Mesendoderm (in vitro differentiated cells): ENCODE measurements around the gene CRACDL.
"Not testable (repeated sequence)": the region's sequence is repeated elsewhere in the genome, so short reads cannot be mapped to it uniquely, and the experiment has no call there.

ENCODE experiments used
- DNase-seq: peaks from one replicate; pipeline ENCODE4 v3.0.0; 2013
- H2AK5ac ChIP-seq: 2 replicates; pipeline ENCODE4 v1.6.1; 2013; ENCODE audit warnings: low read length, inconsistent platforms
- H2BK120ac ChIP-seq: 2 replicates; pipeline ENCODE4 v1.6.1; 2013; ENCODE audit warnings: low read depth, mild to moderate bottlenecking, low read length, moderate library complexity, mixed read lengths
- H2BK15ac ChIP-seq: replicated peaks from 2 replicates; pipeline ENCODE4 v1.6.1; 2013; ENCODE audit warnings: low read depth, mild to moderate bottlenecking, moderate library complexity
- H2BK5ac ChIP-seq: 2 replicates; pipeline ENCODE4 v1.6.1; 2013; ENCODE audit warnings: low read length, inconsistent platforms
- H3K18ac ChIP-seq: 2 replicates; pipeline ENCODE4 v1.6.1; 2013; ENCODE audit warnings: mild to moderate bottlenecking, low read length, mixed read lengths
- H3K23ac ChIP-seq: one replicate; pipeline ENCODE4 v1.6.1; 2013; ENCODE audit warnings: low read length
- H3K27ac ChIP-seq: 2 replicates; pipeline ENCODE4 v1.5.1; 2013; ENCODE audit warnings: low read depth, mild to moderate bottlenecking, inconsistent platforms, low read length, moderate library complexity
- H3K27me3 ChIP-seq: 2 replicates; pipeline ENCODE4 v1.6.1; 2013; ENCODE audit warnings: low read length, control low read depth, mild to moderate bottlenecking, inconsistent platforms; ENCODE audit not compliant: insufficient read depth, poor library complexity
- H3K36me3 ChIP-seq: 2 replicates; pipeline ENCODE4 v1.6.1; 2013; ENCODE audit warnings: low read length, inconsistent platforms; ENCODE audit not compliant: control insufficient read depth, insufficient read depth
- H3K4ac ChIP-seq: one replicate; pipeline ENCODE4 v1.6.1; 2013; ENCODE audit warnings: low read depth, mild to moderate bottlenecking, low read length, moderate library complexity
- H3K4me1 ChIP-seq: 2 replicates; pipeline ENCODE4 v1.6.1; 2013; ENCODE audit warnings: low read depth, low read length, inconsistent platforms; ENCODE audit not compliant: control insufficient read depth
- H3K4me2 ChIP-seq: 2 replicates; pipeline ENCODE4 v1.6.1; 2013; ENCODE audit warnings: low read length
- H3K4me3 ChIP-seq: 2 replicates; pipeline ENCODE4 v1.5.1; 2013; ENCODE audit warnings: mild to moderate bottlenecking, low read length
- H3K56ac ChIP-seq: one replicate; pipeline ENCODE4 v1.6.1; 2013; ENCODE audit warnings: low read length
- H3K79me1 ChIP-seq: 2 replicates; pipeline ENCODE4 v1.6.1; 2013; ENCODE audit warnings: low read length, inconsistent platforms
- H3K79me2 ChIP-seq: 2 replicates; pipeline ENCODE4 v1.6.1; 2013; ENCODE audit warnings: mild to moderate bottlenecking, low read length; ENCODE audit not compliant: control insufficient read depth, insufficient read depth
- H3K9ac ChIP-seq: 2 replicates; pipeline ENCODE4 v1.6.1; 2013; ENCODE audit warnings: low read length, inconsistent platforms
- H4K5ac ChIP-seq: one replicate; pipeline ENCODE4 v1.6.1; 2013; ENCODE audit warnings: low read length
- H4K8ac ChIP-seq: one replicate; pipeline ENCODE4 v1.6.1; 2013; ENCODE audit warnings: low read depth, mild to moderate bottlenecking, control low read depth, low read length, moderate library complexity
- WGBS: extraction: QIAGEN DNeasy Blood & Tissue Kit; methylation state at CpG from one replicate; pipeline ENCODE4 v1.1.7; 2013; ENCODE audit warnings: low lambda C conversion rate, missing lambda C conversion rate; ENCODE audit not compliant: insufficient coverage; ENCODE audit errors: extremely low coverage; 5-methylcytosine and 5-hydroxymethylcytosine counted together

CRACDL gene

GRCh38 chr2:98882368-98882767, 53.7 kb downstream of the CRACDL start:
- H3K23ac ChIP-seq: no peak overlapping the region
- no peaks in the 10 kb centered on the region for H3K4me1 ChIP-seq
- no peak overlapping the region for H3K18ac ChIP-seq
- H2BK5ac ChIP-seq: no peak overlapping the region
- H4K8ac ChIP-seq: no peak overlapping the region
- no peak overlapping the region for H3K27ac ChIP-seq
- no peaks in the 10 kb centered on the region for H3K79me1 ChIP-seq
- no peaks in the 10 kb centered on the region for H3K79me2 ChIP-seq
- H4K5ac ChIP-seq: no peak overlapping the region
- no peaks in the 10 kb centered on the region for H3K36me3 ChIP-seq
- no peak overlapping the region for H2AK5ac ChIP-seq
- H3K9ac ChIP-seq: no peak overlapping the region
- DNase-seq: no peak
- no peak overlapping the region for H3K4me3 ChIP-seq
- no peak overlapping the region for H3K56ac ChIP-seq
- no CpG with 5 or more reads among the region's 3 CpGs for WGBS
- H3K4me2 ChIP-seq: no peak overlapping the region
- H2BK15ac ChIP-seq: no peak overlapping the region
- H2BK120ac ChIP-seq: no peak overlapping the region
- H3K27me3 ChIP-seq: no peaks in the 10 kb centered on the region
- no peak overlapping the region for H3K4ac ChIP-seq

- Histone ChIP-seq H4K8ac (no peak overlapping the region), H2AK5ac (no peak overlapping the region), H3K36me3 (no peaks in the 10 kb centered on the region), H3K9ac (no peak overlapping the region), H2BK120ac (no peak overlapping the region), H3K27me3 (no peaks in the 10 kb centered on the region), H3K4ac (no peak overlapping the region), H3K4me1 (no peaks in the 10 kb centered on the region), H3K27ac (no peak overlapping the region), H3K23ac (no peak overlapping the region), H4K5ac (no peak overlapping the region), H2BK5ac (no peak overlapping the region), H3K18ac (no peak overlapping the region), H3K79me1 (no peaks in the 10 kb centered on the region), H3K4me2 (no peak overlapping the region), H3K79me2 (no peaks in the 10 kb centered on the region), H3K56ac (no peak overlapping the region), H2BK15ac (no peak overlapping the region), H3K4me3 (no peak overlapping the region)
- no CpG with 5 or more reads among the region's 7 CpGs for WGBS
- no peak for DNase-seq
These were observed 54.8 kb downstream of the CRACDL start for GRCh38 chr2:98881153-98881650.

- H3K56ac ChIP-seq: no peak overlapping the region
- H3K18ac ChIP-seq: no peak overlapping the region
- no peak for DNase-seq
- H2AK5ac ChIP-seq: no peak overlapping the region
- no peak overlapping the region for H2BK120ac ChIP-seq
- no peaks in the 10 kb centered on the region for H3K79me1 ChIP-seq
- H3K9ac ChIP-seq: no peak overlapping the region
- no peak overlapping the region for H3K27ac ChIP-seq
- no peak overlapping the region for H3K4me2 ChIP-seq
- H3K27me3 ChIP-seq: no peaks in the 10 kb centered on the region
- H2BK15ac ChIP-seq: no peak overlapping the region
- H3K4ac ChIP-seq: no peak overlapping the region
- no peaks in the 10 kb centered on the region for H3K4me1 ChIP-seq
- H3K4me3 ChIP-seq: no peak overlapping the region
- H4K5ac ChIP-seq: no peak overlapping the region
- no peaks in the 10 kb centered on the region for H3K36me3 ChIP-seq
- H3K79me2 ChIP-seq: no peaks in the 10 kb centered on the region
- H3K23ac ChIP-seq: no peak overlapping the region
- no peak overlapping the region for H4K8ac ChIP-seq
- WGBS: no CpG with 5 or more reads among the region's 20 CpGs
- no peak overlapping the region for H2BK5ac ChIP-seq
These were observed 55.5 kb downstream of the CRACDL start for GRCh38 chr2:98880266-98881152.

- not testable (repeated sequence) for H3K9ac ChIP-seq, H3K18ac ChIP-seq, H3K27ac ChIP-seq, H3K36me3 ChIP-seq, H4K8ac ChIP-seq, H3K4me1 ChIP-seq, H3K79me2 ChIP-seq, H2AK5ac ChIP-seq, H3K56ac ChIP-seq, H2BK5ac ChIP-seq, H3K4ac ChIP-seq, DNase-seq, H2BK15ac ChIP-seq, H3K79me1 ChIP-seq, H3K23ac ChIP-seq, H2BK120ac ChIP-seq, H3K4me2 ChIP-seq, H3K27me3 ChIP-seq, H4K5ac ChIP-seq, H3K4me3 ChIP-seq
- WGBS: no CpG with 5 or more reads among the region's 5 CpGs
These were observed 58.4 kb downstream of the CRACDL start for GRCh38 chr2:98877658-98878057.

- H3K79me2 ChIP-seq: no peaks in the 10 kb centered on the region
These were observed 59.3 kb downstream of the CRACDL start for GRCh38 chr2:98876741-98877140.

More at GRCh38 chr2:98876741-98877140, 59.3 kb downstream of the CRACDL start:
- Histone ChIP-seq H3K4ac (no peak overlapping the region), H3K36me3 (no peaks in the 10 kb centered on the region), H4K8ac (no peak overlapping the region), H2BK120ac (no peak overlapping the region), H2AK5ac (no peak overlapping the region), H2BK15ac (no peak overlapping the region), H3K27me3 (no peaks in the 10 kb centered on the region), H4K5ac (no peak overlapping the region), H3K23ac (no peak overlapping the region), H3K18ac (no peak overlapping the region), H3K4me1 (no peaks in the 10 kb centered on the region), H3K4me3 (no peak overlapping the region), H3K79me1 (no peaks in the 10 kb centered on the region), H2BK5ac (no peak overlapping the region), H3K27ac (no peak overlapping the region), H3K56ac (no peak overlapping the region), H3K9ac (no peak overlapping the region), H3K4me2 (no peak overlapping the region)
- no peak for DNase-seq
- WGBS: no CpG with 5 or more reads among the region's 3 CpGs
